NT2/D1 (cell line): ENCODE results near the gene MSRB1.
"Not testable (repeated sequence)": the region's sequence is repeated elsewhere in the genome, so short reads cannot be mapped to it uniquely, and the experiment has no call there.

Experiments
- DNase-seq: peaks from one replicate; pipeline ENCODE4 v3.0.0-alpha.2; 2011; ENCODE audit warnings: low read depth, low spot score
- H3K27me3 ChIP-seq: 2 replicates; pipeline ENCODE4 v1.6.0; 2011; ENCODE audit warnings: mild to moderate bottlenecking; ENCODE audit not compliant: insufficient read length, insufficient read depth
- H3K36me3 ChIP-seq: 2 replicates; pipeline ENCODE4 v1.6.1; 2011; ENCODE audit warnings: mild to moderate bottlenecking, low read length, mixed read lengths; ENCODE audit not compliant: insufficient read depth, insufficient read length
- H3K4me1 ChIP-seq: 2 replicates; pipeline ENCODE4 v1.5.1; 2011; ENCODE audit not compliant: insufficient read depth, insufficient read length
- H3K4me3 ChIP-seq: 2 replicates; pipeline ENCODE4 v1.5.1; 2011; ENCODE audit warnings: low read depth; ENCODE audit not compliant: insufficient read length
- H3K9ac ChIP-seq: 2 replicates; pipeline ENCODE4 v1.6.0; 2011; ENCODE audit warnings: low read depth; ENCODE audit not compliant: insufficient read length
- H3K9me3 ChIP-seq: 2 replicates; pipeline ENCODE4 v1.5.1; 2011; ENCODE audit warnings: mild to moderate bottlenecking, low read length; ENCODE audit not compliant: insufficient read depth
- SUZ12 ChIP-seq: IDR thresholded peaks from 2 replicates; pipeline ENCODE4 v1.6.1; 2011; ENCODE audit not compliant: insufficient read length, insufficient read depth; ENCODE audit errors: extremely low read depth
- YY1 ChIP-seq: IDR thresholded peaks from 2 replicates; pipeline ENCODE4 v1.6.1; 2011; ENCODE audit not compliant: insufficient read length, insufficient read depth
- ZNF274 ChIP-seq: IDR thresholded peaks from 2 replicates; pipeline ENCODE4 v1.6.1; 2011; ENCODE audit warnings: mild to moderate bottlenecking, low read depth, low read length

MSRB1 gene

DNA sequence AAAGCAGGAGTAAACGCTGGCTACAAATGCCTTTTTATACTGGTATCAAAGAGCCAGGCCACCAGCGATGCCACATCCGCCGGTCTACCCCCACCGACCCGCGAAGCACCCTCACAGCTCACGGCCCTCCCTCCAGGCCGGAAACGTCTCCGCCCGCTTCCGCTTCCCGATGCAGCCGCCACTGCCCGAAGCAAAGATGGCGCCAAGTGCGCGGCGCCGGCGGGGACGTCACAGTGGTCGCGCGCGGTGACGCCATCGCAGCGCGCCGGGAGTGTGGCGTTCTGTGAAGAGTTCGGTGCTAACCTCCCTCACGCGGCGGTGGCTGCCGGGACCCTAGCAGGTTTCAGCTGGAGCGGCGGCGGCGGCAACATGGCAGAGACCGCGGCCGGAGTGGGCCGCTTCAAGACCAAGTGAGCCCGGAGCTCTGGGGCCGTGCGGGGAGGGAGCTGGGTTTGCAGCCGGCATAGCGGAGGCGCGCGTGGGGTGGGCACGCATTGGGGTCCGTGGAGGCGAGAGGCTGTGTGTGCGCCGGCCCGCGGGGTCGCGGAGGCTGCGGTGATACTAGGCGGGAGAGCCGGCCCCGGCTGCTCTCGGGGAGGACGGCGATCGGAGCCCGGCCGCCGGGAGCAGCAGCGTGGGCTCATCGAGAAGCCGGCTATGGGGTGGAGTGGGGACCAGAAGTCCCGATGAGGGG, 28.9 kb upstream of the MSRB1 start, which contains the start of gene TBL3:
Gene TBL3 (plus strand): TSS at position 258 of the 694 bp plus-strand sequence. CDS start 112 bp downstream, at position 370.
- Histone ChIP-seq H3K4me3 (peak within 1 kb of the TSS; percentile 97), H3K36me3 (peaks cover 46% of the 10 kb centered on the region), H3K9ac (peak within 1 kb of the TSS; percentile 94), H3K27me3 (no peaks in the 10 kb centered on the region), H3K4me1 (peaks cover 10% of the 10 kb centered on the region), H3K9me3 (no peaks in the 10 kb centered on the region)
- TF ChIP-seq YY1 = peak; percentile 99
- TF ChIP-seq ZNF274 = no peak
- peak; percentile 94 for DNase-seq

DNA sequence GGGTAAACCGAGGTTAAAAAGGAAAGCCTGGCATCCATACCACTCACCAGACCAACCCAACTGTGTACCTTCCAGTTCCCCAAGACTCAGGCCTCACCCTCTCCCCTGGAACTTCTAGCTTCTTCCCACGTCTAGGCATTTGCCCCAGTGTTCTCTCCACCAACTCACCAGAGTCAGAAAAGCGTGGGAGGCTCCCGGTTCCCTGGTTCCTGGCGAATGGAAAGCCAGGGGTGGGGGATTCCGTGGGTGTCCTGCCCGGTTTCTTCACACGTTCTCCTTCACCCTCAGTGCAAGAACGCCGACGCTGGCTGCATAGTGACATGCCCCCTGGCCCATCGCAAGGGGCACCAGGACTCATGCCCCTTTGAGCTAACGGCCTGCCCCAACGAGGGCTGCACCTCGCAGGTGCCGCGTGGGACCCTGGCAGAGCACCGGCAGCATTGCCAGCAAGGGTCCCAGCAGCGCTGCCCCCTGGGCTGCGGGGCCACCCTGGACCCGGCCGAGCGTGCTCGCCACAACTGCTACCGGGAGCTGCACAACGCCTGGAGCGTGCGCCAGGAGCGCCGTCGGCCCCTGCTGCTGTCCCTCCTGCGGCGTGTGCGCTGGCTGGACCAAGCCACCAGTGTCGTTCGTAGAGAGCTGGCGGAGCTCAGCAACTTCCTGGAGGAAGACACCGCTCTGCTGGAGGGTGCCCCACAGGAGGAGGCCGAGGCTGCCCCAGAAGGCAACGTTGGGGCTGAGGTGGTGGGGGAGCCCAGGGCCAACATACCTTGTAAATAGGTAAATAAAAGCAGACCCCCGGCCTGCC, 25.4 kb upstream of the MSRB1 start:
- DNase-seq = no peak
- H3K27me3 ChIP-seq = no peaks in the 10 kb centered on the region
- no peak overlapping the region for H3K9ac ChIP-seq
- TF ChIP-seq YY1 (no peak), SUZ12 (no peak), ZNF274 (no peak)
- peaks cover 12% of the 10 kb centered on the region for H3K4me1 ChIP-seq
- H3K4me3 ChIP-seq = no peak overlapping the region
- no peaks in the 10 kb centered on the region for H3K9me3 ChIP-seq
- H3K36me3 ChIP-seq = peaks cover 42% of the 10 kb centered on the region

DNA sequence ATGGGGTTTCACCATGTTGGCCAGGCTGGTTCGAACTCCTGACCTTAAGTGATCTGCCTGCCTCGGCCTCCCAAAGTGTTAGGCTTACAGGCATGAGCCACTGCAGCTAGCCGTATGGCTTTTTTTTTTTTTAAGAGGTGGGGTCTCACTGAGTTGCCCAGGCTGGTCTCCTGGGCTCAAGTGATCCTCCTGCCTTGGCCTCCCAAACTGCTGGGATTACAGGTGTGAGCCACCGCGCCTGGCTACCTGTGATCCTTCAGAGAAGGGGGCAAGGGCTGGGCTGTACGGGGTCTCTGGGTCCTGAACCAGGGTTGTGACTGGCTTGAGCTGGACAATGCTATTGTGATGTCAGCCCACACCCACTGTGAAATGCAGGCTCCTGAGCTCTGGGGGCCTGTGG, 23.5 kb upstream of the MSRB1 start, which contains the start of gene RNF151:
Gene RNF151 (plus strand): TSS at position 397 of the 400 bp plus-strand sequence. CDS start 26 bp downstream, outside the sequence.
- H3K4me3 ChIP-seq = peak within 1 kb of the TSS; percentile 90
- DNase-seq = no peak
- peak within 1 kb of the TSS; percentile 100 for H3K9ac ChIP-seq
- TF ChIP-seq YY1 = no peak
- no peak for TF ChIP-seq SUZ12
- no peak for TF ChIP-seq ZNF274
- peaks cover 7% of the 10 kb centered on the region for H3K4me1 ChIP-seq
- no peaks in the 10 kb centered on the region for H3K9me3 ChIP-seq
- H3K27me3 ChIP-seq = no peaks in the 10 kb centered on the region
- H3K36me3 ChIP-seq = peaks cover 59% of the 10 kb centered on the region

DNA sequence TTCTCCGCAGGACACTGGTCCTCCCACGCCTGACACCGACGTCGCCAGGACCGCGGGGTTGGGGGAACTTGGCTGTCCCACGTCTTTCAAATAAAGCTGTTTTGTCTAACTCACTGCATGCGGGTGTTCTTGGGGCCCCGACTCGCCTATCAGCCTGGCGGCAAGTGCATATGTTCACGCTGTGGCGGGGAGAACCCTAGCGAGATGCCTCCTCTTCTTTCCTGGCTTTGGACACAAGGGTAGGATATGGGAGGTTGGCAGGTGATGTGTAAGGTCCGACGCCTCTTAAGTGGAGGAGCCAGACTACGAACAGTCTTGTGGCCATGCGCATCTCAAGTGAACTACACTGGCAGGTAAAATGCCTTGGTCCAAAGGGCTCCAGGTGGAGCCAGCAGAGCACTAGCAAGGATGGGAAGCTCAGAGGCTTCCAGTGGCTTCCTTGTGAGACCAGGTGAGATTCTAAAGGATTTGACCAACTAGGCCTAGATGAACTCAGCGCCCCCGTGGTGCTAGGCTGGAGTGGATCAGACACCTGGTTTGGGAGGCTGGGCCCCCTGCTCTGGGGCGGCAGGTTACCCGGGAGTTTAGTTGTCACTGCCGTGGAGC, 22.5 kb upstream of the MSRB1 start:
- H3K4me3 ChIP-seq = peak overlapping the region; percentile 90

DNA sequence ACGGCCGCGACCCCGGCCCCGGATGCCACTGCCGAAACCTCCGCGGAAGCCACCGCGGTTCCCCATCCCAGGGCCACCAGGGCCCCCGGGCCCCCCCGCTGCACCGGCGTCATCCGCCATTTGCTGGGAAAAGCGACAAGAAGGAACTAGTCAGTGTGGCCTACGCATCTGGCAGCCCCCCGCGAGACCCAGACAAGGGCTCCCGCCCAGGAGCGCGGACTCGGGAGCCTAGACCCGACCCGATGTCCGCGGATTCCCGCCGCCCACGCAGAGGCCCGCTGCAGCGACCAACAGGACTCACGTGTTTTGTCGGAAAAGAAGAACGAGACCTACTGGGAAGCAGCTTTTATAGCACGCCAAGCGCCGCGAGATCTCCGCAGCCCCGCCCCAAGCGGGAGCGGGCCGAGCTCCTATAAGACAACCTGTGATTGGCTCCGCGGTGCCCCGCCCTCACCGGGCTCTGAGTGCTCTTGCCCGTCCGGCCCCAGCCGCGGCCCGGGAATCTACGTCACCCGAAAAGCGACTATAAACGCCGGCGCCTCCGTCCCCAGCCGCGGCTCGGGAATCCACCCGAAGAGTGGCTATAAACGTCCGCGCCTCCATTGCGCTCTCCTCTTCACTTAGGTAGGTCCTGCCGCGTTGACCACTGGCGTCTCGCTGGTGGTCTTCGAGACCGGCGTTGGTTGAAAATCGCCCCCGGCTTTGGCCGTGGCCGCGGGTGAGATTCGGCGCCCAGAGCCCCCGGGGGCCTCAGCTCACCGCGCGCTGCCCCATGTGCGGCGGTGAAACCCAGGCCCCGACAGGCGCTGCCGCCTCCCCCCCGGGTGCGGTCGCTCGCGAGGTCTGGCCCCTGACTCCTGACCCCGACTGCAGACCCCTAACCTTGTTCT, 21.8 kb upstream of the MSRB1 start, which contains the start of gene RPS2:
Gene RPS2 (minus strand): TSS at position 321 of the 890 bp plus-strand sequence. CDS start 201 bp downstream, at position 120.
- Histone ChIP-seq H3K36me3 (peaks cover 62% of the 10 kb centered on the region), H3K4me3 (peak within 1 kb of the TSS; percentile 90), H3K9ac (peak within 1 kb of the TSS; percentile 100), H3K27me3 (no peaks in the 10 kb centered on the region), H3K9me3 (no peaks in the 10 kb centered on the region), H3K4me1 (peaks cover 4% of the 10 kb centered on the region)
- TF ChIP-seq SUZ12 = no peak
- no peak for TF ChIP-seq ZNF274
- no peak for TF ChIP-seq YY1
- DNase-seq = peak; percentile 98

More for the DNA sequence above, 22.5 kb upstream of the MSRB1 start:
- TF ChIP-seq SUZ12 (no peak), ZNF274 (no peak), YY1 (no peak)
- Histone ChIP-seq H3K4me1 (peaks cover 4% of the 10 kb centered on the region), H3K9ac (peak overlapping the region; percentile 100), H3K36me3 (peaks cover 61% of the 10 kb centered on the region), H3K27me3 (no peaks in the 10 kb centered on the region), H3K9me3 (no peaks in the 10 kb centered on the region)
- no peak for DNase-seq

DNA sequence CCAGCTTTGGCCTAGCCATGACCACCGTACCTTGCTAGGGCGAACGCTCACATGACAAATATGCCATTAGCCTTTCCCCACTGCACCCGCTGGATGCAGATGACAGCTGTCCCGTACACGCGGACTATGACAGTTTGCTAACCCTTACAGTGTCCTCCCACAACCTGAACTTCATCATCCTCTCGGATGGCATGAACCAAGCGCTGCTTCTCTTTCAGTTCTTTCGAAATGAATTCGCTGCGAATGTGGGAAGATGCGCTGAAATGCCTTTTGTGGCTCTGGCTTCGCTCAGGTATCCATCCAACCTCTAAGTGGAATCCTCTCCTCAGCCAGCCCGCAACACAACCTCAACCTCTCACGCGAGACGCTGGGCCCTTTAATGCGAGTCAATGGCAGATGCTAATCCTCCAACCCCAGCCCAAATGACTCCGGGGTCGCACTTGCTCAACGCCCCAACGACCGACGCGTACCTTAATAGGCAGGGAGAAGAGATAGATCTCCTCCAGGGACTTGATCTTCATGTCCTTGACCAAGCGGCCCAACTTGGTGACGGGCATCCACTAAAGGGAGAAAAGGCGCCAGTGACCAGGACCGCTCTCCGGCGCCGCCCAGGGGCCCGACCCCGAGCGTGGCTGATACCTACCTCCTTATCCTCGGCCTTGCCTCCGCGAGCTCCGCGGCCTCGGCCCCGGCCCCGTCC, 21.0 kb upstream of the MSRB1 start:
- TF ChIP-seq YY1 = no peak
- no peak for TF ChIP-seq SUZ12
- TF ChIP-seq ZNF274 = no peak
- peaks cover 4% of the 10 kb centered on the region for H3K4me1 ChIP-seq
- peak overlapping the region; percentile 90 for H3K4me3 ChIP-seq
- no peak for DNase-seq
- H3K9ac ChIP-seq = peak overlapping the region; percentile 98
- H3K27me3 ChIP-seq = no peaks in the 10 kb centered on the region
- no peaks in the 10 kb centered on the region for H3K9me3 ChIP-seq
- H3K36me3 ChIP-seq = peaks cover 62% of the 10 kb centered on the region

DNA sequence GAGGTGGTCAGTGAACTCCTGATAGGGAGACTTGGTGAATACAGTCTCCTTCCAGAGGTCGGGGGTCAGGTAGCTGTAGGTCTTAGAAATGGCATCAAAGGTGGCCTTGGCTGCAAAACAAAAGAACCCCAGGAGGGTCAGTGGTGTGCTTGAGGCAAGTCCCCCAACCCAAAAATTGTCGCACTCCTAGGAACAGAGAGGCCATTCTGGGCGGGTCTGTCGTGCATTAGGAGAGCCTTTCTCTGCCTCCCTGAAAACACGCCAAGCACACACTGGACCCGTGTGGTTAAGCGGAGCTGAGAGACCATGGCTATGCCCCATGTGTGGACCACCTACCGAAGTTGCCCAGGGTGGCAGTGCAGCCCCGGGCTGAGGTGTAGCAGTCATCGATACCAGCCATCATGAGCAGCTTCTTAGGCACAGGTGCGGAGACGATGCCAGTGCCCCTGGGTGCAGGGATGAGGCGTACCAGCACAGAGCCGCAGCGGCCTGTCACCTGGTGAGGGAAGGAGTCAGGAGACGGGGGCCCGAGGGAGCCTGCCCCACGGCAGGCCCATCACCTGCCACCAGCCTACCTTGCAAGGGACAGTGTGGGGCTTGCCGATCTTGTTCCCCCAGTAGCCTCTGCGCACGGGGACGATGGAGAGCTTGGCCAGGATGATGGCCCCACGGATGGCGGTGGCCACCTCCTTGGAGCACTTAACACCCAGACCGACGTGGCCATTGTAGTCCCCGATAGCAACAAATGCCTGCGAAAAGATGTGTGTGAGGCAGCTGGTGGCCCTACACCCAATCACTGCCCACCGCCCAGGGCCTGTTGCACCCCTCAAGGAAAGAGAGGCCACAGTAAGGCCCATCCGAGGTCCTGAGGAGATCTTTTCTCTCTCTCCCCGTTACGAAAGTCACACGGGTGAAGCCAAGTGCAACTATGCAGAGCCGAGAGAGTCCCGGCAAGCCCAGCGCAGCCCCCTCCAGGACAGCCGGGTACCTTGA, 19.5 kb upstream of the MSRB1 start:
- Histone ChIP-seq H3K4me3 (peak overlapping the region; percentile 90), H3K36me3 (peaks cover 58% of the 10 kb centered on the region)

More for the DNA sequence above, 19.5 kb upstream of the MSRB1 start:
- not testable (repeated sequence) for H3K4me1 ChIP-seq, H3K9me3 ChIP-seq, DNase-seq, H3K27me3 ChIP-seq
- peak overlapping the region; percentile 98 for H3K9ac ChIP-seq
